Measurements from ENCODE around the gene EOLA1.

- no peak for TF ChIP-seq CTCF (IDR thresholded peaks at IDR 0.05)
- TF ChIP-seq EZH2 (IDR thresholded peaks at IDR 0.05; ENCODE audit: borderline replicate concordance, insufficient read depth, low read depth, low read length, poor library complexity, severe bottlenecking) = no peak
These were observed 1.3 kb upstream of the EOLA1 start for GRCh38 chrX:149539283-149540130.
